Inflammatory macrophage (primary cell): Measurements from ENCODE around the gene FKBP1B.
"Not testable (repeated sequence)": the region's sequence is repeated elsewhere in the genome, so short reads cannot be mapped to it uniquely, and the experiment has no call there.

Experiments used
- DNase-seq, 2 donors: peaks; one replicate each; pipeline ENCODE4 v3.0.0-alpha.2; 2020 to 2022

The FKBP1B gene

GRCh38 chr2:24104906-24105305 is 55.4 kb downstream of the FKBP1B start:
- no peak for DNase-seq

DNA sequence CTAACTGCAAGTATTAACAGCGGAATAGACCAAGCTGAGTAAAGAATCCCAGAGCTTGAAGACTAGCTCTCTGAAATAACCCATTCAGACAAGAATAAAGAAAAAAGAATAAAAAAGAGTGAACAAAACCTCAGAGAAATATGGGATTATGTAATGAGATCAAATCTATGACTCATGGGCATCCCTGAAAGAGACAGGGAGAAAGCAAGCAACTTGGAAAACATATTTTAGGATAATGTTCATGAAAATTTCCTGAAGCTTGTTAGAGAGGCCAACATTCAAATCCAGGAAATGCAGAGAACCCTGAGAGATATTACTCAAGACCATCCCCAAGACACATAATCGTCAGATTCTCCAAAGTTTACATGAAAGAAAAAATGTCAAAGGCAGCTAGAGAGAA is 56.3 kb downstream of the FKBP1B start:
- no peak for DNase-seq

GRCh38 chr2:24106786-24107185 is 57.2 kb downstream of the FKBP1B start:
- no peak for DNase-seq

DNA sequence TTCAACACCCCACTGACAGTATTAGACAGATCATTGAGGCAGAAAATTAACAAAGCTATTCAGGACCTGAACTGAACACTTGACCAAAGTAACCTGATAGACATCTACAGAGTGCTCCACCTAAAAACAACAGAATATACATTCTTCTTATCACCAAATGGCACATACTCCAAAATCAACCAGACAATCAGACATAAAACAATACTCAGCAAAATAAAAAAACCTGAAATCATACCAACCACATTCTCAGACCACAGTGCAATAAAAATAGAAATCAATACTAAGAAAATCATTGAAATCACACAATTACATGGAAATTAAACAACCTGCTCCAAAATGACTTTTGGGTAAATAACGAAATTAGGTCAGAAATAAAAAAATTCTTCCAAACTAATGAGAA is 57.8 kb downstream of the FKBP1B start:
- no peak for DNase-seq

DNA sequence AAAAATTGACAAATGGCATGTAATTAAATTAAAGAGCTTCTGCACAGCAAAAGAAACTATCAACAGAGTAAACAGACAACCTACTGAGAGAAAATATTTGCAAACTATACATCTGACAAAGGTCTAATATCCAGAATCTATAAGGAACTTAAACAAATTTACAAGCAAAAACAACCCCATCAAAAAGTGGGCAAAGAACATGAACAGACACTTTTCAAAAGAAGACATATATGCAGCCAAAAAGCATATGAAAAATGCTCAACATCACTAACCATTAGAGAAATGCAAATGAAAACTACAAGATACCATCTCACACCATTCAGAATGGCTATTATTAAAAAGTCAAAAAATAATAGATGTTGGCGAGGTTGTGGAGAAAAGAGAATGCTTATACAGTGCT is 59.9 kb downstream of the FKBP1B start:
- not testable (repeated sequence) for DNase-seq

DNA sequence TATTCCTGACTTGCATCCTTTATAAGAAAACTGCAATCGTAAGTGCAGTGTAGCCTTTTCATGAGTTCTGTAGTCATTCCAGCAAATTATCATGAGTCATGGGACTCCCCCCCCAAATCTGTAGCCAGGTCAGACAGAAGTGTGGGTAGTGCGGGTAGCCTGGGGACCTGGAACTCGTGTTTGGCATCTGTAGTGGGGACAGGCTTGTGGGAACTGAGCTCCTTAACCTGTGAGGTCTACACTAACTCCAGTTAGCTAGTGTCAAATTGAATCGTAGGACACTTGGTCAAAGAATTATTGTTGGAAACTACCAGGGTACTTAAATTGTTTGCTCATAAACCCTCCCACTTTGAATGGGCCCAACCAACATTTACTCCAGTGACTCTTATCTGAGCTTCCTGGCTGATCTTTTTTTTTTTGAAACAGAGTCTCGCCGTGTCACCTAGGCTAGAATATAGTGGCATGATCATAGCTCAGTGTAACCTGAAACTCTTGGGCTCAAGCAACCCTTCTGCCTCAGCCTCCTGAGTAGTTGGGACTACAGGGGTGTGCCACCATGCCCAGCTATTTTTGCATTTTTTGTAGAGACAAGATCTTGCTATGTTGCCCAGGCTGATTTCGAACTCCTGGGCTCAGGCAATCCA is 61.2 kb downstream of the FKBP1B start:
- no peak for DNase-seq

DNA sequence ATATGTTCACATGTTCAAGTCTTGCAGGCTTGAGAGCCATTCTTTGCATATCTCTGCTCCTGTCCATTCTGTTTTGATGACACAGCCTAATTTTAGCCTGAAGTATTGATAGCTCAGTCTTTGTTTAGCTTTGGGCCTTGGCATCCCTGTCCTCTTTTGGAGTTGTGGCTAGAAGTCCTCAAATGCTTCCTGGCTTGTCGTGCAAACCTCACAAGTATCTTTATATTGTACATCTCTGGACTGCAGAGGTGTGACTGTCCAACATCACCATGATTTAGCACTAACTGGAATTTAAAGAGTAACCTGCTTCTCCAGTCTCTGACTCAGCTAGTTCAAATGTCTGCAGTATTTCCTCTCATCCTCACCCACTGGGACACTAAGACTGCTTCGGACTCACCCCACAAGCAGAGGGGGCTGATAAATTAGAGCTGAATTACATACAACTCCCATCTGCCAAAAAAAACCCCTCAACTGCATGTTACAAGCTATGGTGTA is 61.9 kb downstream of the FKBP1B start:
- no peak for DNase-seq
